NCI-H2029 (cell line): ENCODE results near the gene S100A7.
"Not testable (repeated sequence)": the region's sequence is repeated elsewhere in the genome, so short reads cannot be mapped to it uniquely, and the experiment has no call there.

Experiments used
- DNase-seq: peaks from one replicate; lab custom pipeline; 2025; lab: John Stamatoyannopoulos, UW

Gene S100A7

DNA sequence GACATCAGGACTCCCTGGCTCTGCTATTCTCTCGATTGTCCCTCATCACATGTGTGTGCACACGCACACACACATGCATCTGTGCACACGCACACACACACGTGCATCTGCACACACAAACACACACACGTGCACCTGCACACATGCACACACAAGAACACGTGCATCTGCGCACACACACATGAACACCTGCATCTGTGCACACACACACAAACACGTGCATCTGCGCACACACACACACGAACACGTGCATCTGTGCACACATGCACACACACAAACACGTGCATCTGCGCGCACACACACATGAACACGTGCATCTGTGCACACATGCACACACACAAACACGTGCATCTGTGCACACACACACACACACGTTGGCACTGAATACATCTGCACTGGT, 29.4 kb downstream of the S100A7 start:
- DNase-seq, result no peak

- no peak for DNase-seq
Observed at GRCh38 chr1:153430561-153430960, 29.9 kb downstream of the S100A7 start.

- no peak for DNase-seq
Observed at GRCh38 chr1:153430166-153430553, 30.3 kb downstream of the S100A7 start.

GRCh38 chr1:153429266-153430165, 30.9 kb downstream of the S100A7 start:
- no peak for DNase-seq

DNA sequence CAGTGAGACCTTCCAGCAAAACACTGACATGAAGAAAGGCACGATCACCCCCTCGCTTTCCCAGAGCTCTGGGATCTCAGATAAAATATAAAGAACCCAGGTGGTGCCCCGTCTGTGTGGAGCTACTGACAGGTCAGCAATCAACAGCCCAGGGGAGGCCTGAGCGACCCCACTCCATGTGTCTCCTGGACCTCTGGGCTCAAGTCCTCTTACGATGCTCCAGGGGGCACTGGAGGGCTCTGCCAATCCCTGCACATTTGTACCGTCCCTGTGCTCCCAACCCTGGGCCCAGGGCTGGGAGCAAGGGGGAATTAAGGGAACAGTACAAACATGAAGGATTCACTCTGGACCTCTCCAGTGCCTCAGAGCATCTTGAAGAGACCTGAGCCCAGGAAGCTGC, 31.7 kb downstream of the S100A7 start:
- no peak for DNase-seq

DNA sequence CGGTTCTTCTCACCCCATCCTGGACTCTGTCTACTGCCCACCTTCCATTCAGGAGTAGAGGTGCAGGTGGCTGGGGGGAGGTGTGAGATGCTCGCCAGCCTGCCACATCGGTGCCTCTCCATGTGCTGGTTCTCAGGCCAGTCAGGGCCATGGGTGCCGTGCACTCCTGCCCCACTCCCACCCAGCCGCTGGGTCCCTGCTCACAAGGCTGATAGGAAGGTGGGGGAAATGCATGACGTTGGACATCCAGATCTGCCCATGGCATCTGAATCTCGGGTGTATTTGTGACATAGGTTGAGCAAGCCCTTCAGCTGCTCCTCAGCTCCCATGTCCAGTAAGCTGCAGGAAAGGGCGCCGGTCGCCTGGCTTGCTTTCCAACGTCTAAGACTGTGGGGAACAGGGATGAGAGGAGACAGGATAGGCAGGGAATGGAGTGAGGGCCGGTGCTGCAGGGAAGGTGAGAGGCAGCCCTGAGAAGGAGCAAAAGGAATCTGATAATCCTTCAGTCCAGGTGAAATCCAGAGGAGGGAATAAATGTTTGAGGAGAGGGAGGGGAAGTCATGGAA, 32.3 kb downstream of the S100A7 start:
- no peak for DNase-seq

GRCh38 chr1:153426809-153427208, 33.6 kb downstream of the S100A7 start:
- no peak for DNase-seq

GRCh38 chr1:153422450-153423068, 37.9 kb downstream of the S100A7 start:
- no peak for DNase-seq

GRCh38 chr1:153420306-153420705, 40.1 kb downstream of the S100A7 start:
- DNase-seq, result no peak

- not testable (repeated sequence) for DNase-seq
Observed at GRCh38 chr1:153419436-153419793, 41.0 kb downstream of the S100A7 start.

DNA sequence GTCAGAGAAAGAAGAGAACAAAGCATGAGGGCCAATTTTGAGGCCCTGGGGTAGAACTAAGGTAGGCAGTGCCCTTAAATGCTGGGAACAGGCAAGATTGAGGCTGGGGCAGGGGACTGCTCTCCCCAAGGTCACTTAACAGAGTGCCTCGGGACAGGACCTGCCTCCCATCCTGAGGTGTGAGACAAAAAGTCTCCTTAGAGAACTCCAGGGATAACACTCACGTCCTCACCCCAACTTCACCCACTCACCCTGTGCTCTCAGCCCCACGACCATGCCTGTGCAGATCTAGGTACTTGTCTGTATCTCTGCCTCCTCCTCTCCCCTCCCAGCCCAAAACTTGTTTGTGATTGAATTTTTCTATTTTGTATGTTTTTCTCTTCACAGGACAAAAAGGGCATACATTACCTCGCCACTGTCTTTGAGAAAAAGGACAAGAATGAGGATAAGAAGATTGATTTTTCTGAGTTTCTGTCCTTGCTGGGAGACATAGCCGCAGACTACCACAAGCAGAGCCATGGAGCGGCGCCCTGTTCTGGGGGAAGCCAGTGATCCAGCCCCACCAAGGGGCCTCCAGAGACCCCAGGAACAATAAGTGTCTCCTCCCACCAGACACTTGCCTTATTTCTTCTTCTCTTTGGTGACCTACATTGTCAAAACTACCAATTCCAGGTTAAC, 41.6 kb downstream of the S100A7 start:
- not testable (repeated sequence) for DNase-seq

GRCh38 chr1:153417136-153417888, 43.1 kb downstream of the S100A7 start:
- DNase-seq, result no peak

GRCh38 chr1:153415850-153416570, 44.4 kb downstream of the S100A7 start, which contains the start of gene S100A7A:
Gene S100A7A (plus strand): TSS chr1:153416520. CDS start chr1:153418083, 1,563 bp downstream.
- no peak for DNase-seq

GRCh38 chr1:153413961-153414360, 46.5 kb downstream of the S100A7 start:
- DNase-seq, result not testable (repeated sequence)
